Activated T-helper 1 cell treated with anti-CD3 and anti-CD28 coated beads, Interleukin-12 subunit alpha, Interleukin-12 subunit beta, Interleukin-2, Interleukin-4 antibody, amounts not matched to agents 30 ng/mL and 10 ng/mL and 1 ng/mL, durations not matched to agents 14 hours and 24 hours and 36 hours (primary cell): ENCODE data around the gene IFT81. TPM values are rescaled to one million over a fixed set of nuclear protein-coding genes. Genes with fewer than 3 reads are reported as not detected.

Source experiments
- DNase-seq: peaks from one replicate; pipeline ENCODE4 v3.0.0; 2021; ENCODE audit warnings: low spot score
- H3K27ac Mint-ChIP-seq: one replicate; pipeline ENCODE4 v1.8.0; 2021; ENCODE audit warnings: mild to moderate bottlenecking, mixed read lengths
- H3K27me3 Mint-ChIP-seq: one replicate; pipeline ENCODE4 v1.8.0; 2022; ENCODE audit warnings: mild to moderate bottlenecking, moderate library complexity, mixed read lengths; ENCODE audit not compliant: insufficient read depth
- H3K36me3 Mint-ChIP-seq: one replicate; pipeline ENCODE4 v1.8.0; 2021; ENCODE audit warnings: low read depth, mixed read lengths
- H3K4me1 Mint-ChIP-seq: one replicate; pipeline ENCODE4 v1.8.0; 2021; ENCODE audit warnings: low read depth, mixed read lengths
- H3K4me3 Mint-ChIP-seq: one replicate; pipeline ENCODE4 v1.8.0; 2021; ENCODE audit warnings: mild to moderate bottlenecking, moderate library complexity, mixed read lengths
- H3K9me3 Mint-ChIP-seq: one replicate; pipeline ENCODE4 v1.8.0; 2021; ENCODE audit warnings: mixed read lengths
- intact Hi-C: fragments of 100-400 bp; cut with micrococcal nuclease; formaldehyde crosslinking; loops from one replicate; pipeline ENCODE4 v1.15.1; 2024
- total RNA-seq: library from RNA; stranded (reverse); gene quantifications from 2 replicates; pipeline ENCODE4 v1.2.3, GENCODE V29; 2022

Gene IFT81
- total RNA-seq, 1 donor from 2014 or later = 1.2 TPM

- Mint-ChIP-seq H3K4me1 (peaks cover 18% of the 10 kb centered on the region), H3K4me3 (no peak overlapping the region), H3K9me3 (peaks cover 4% of the 10 kb centered on the region), H3K27me3 (no peaks in the 10 kb centered on the region), H3K27ac (no peak overlapping the region), H3K36me3 (peaks cover 2% of the 10 kb centered on the region)
- no peak for DNase-seq
- intact Hi-C loops = no loop called here
Observed at GRCh38 chr12:110146986-110147385, 22.8 kb downstream of the IFT81 start.

- peaks cover 4% of the 10 kb centered on the region for H3K36me3 Mint-ChIP-seq
- H3K27ac Mint-ChIP-seq = no peak overlapping the region
- H3K27me3 Mint-ChIP-seq = no peaks in the 10 kb centered on the region
- peaks cover 4% of the 10 kb centered on the region for H3K9me3 Mint-ChIP-seq
- intact Hi-C loops = no loop called here
- no peak overlapping the region for H3K4me3 Mint-ChIP-seq
- DNase-seq = no peak
- H3K4me1 Mint-ChIP-seq = peaks cover 18% of the 10 kb centered on the region
Observed at GRCh38 chr12:110149086-110149660, 25.0 kb downstream of the IFT81 start.

- Mint-ChIP-seq H3K4me3 (no peak overlapping the region), H3K27me3 (no peaks in the 10 kb centered on the region), H3K36me3 (peaks cover 9% of the 10 kb centered on the region), H3K9me3 (peaks cover 24% of the 10 kb centered on the region), H3K27ac (no peak overlapping the region), H3K4me1 (peaks cover 15% of the 10 kb centered on the region)
- intact Hi-C loops = no loop called here
- no peak for DNase-seq
Observed at GRCh38 chr12:110156766-110157165, 32.6 kb downstream of the IFT81 start.

GRCh38 chr12:110157539-110157938, 33.4 kb downstream of the IFT81 start:
- Mint-ChIP-seq H3K9me3 (peaks cover 23% of the 10 kb centered on the region), H3K27me3 (no peaks in the 10 kb centered on the region), H3K4me3 (no peak overlapping the region), H3K27ac (no peak overlapping the region), H3K4me1 (peaks cover 15% of the 10 kb centered on the region), H3K36me3 (peaks cover 9% of the 10 kb centered on the region)
- no peak for DNase-seq
- intact Hi-C loops = no loop called here

GRCh38 chr12:110159671-110160245, 35.6 kb downstream of the IFT81 start:
- Mint-ChIP-seq H3K4me3 (no peak overlapping the region), H3K4me1 (peaks cover 13% of the 10 kb centered on the region), H3K9me3 (peaks cover 23% of the 10 kb centered on the region), H3K27ac (no peak overlapping the region), H3K36me3 (peaks cover 7% of the 10 kb centered on the region), H3K27me3 (peaks cover under 1% of the 10 kb centered on the region)
- no peak for DNase-seq
- intact Hi-C loops = no loop called here

- no peak overlapping the region for H3K27ac Mint-ChIP-seq
- H3K4me3 Mint-ChIP-seq = no peak overlapping the region
- no peaks in the 10 kb centered on the region for H3K9me3 Mint-ChIP-seq
- DNase-seq = no peak
- intact Hi-C loops = no loop called here
- peaks cover 3% of the 10 kb centered on the region for H3K27me3 Mint-ChIP-seq
- no peaks in the 10 kb centered on the region for H3K4me1 Mint-ChIP-seq
- no peaks in the 10 kb centered on the region for H3K36me3 Mint-ChIP-seq
Observed at GRCh38 chr12:110165540-110166159, 41.5 kb downstream of the IFT81 start.

GRCh38 chr12:110168732-110169455, 44.7 kb downstream of the IFT81 start:
- Mint-ChIP-seq H3K27ac (no peak overlapping the region), H3K36me3 (no peaks in the 10 kb centered on the region), H3K27me3 (peaks cover 3% of the 10 kb centered on the region), H3K4me1 (no peaks in the 10 kb centered on the region), H3K9me3 (no peaks in the 10 kb centered on the region), H3K4me3 (no peak overlapping the region)
- intact Hi-C loops = no loop called here
- DNase-seq = no peak

GRCh38 chr12:110170535-110171185, 46.5 kb downstream of the IFT81 start:
- Mint-ChIP-seq H3K36me3 (no peaks in the 10 kb centered on the region), H3K27ac (no peak overlapping the region), H3K4me3 (no peak overlapping the region), H3K9me3 (no peaks in the 10 kb centered on the region), H3K27me3 (no peaks in the 10 kb centered on the region), H3K4me1 (no peaks in the 10 kb centered on the region)
- DNase-seq = no peak
- intact Hi-C loops = no loop called here

GRCh38 chr12:110171186-110171538, 47.0 kb downstream of the IFT81 start:
- H3K4me3 Mint-ChIP-seq = no peak overlapping the region
- DNase-seq = no peak
- H3K9me3 Mint-ChIP-seq = no peaks in the 10 kb centered on the region
- intact Hi-C loops = no loop called here
- H3K27me3 Mint-ChIP-seq = no peaks in the 10 kb centered on the region
- no peak overlapping the region for H3K27ac Mint-ChIP-seq
- no peaks in the 10 kb centered on the region for H3K4me1 Mint-ChIP-seq
- no peaks in the 10 kb centered on the region for H3K36me3 Mint-ChIP-seq

- DNase-seq = no peak
- no peak overlapping the region for H3K4me3 Mint-ChIP-seq
- H3K27ac Mint-ChIP-seq = no peak overlapping the region
- no peaks in the 10 kb centered on the region for H3K4me1 Mint-ChIP-seq
- H3K27me3 Mint-ChIP-seq = no peaks in the 10 kb centered on the region
- no peaks in the 10 kb centered on the region for H3K36me3 Mint-ChIP-seq
- H3K9me3 Mint-ChIP-seq = no peaks in the 10 kb centered on the region
- intact Hi-C loops = no loop called here
Observed at GRCh38 chr12:110171636-110172035, 47.5 kb downstream of the IFT81 start.

- intact Hi-C loops = no loop called here
- DNase-seq = no peak
- H3K27me3 Mint-ChIP-seq = no peaks in the 10 kb centered on the region
- H3K4me1 Mint-ChIP-seq = no peaks in the 10 kb centered on the region
- no peak overlapping the region for H3K4me3 Mint-ChIP-seq
- no peaks in the 10 kb centered on the region for H3K36me3 Mint-ChIP-seq
- no peaks in the 10 kb centered on the region for H3K9me3 Mint-ChIP-seq
- no peak overlapping the region for H3K27ac Mint-ChIP-seq
Observed at GRCh38 chr12:110174373-110174996, 50.3 kb downstream of the IFT81 start.

- intact Hi-C loops = no loop called here
- no peak for DNase-seq
- no peaks in the 10 kb centered on the region for H3K9me3 Mint-ChIP-seq
- no peaks in the 10 kb centered on the region for H3K4me1 Mint-ChIP-seq
- no peaks in the 10 kb centered on the region for H3K36me3 Mint-ChIP-seq
- H3K27me3 Mint-ChIP-seq = no peaks in the 10 kb centered on the region
- H3K27ac Mint-ChIP-seq = no peak overlapping the region
- no peak overlapping the region for H3K4me3 Mint-ChIP-seq
Observed at GRCh38 chr12:110175201-110175600, 51.0 kb downstream of the IFT81 start.
